ENCODE data around the gene ITGA8.

DNA sequence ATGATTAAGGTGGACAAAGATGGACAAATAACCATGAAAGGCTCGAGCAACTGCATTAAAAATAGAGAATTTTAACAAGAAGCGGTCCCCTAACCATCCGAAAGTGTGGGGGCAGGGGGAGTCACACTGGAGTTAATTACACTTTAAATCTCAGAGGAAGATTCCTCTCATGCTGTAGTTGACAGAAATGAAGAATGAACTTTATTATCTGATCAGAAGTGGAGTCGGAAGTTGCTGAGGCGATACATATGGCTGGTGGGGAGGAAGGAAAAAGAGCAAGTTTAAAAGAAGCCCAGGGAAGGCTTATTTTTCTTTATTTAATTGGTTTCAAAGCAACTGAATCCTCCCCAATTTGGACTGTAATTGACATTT, 246.3 kb downstream of the ITGA8 start:
- TF ChIP-seq, protein P1, sequence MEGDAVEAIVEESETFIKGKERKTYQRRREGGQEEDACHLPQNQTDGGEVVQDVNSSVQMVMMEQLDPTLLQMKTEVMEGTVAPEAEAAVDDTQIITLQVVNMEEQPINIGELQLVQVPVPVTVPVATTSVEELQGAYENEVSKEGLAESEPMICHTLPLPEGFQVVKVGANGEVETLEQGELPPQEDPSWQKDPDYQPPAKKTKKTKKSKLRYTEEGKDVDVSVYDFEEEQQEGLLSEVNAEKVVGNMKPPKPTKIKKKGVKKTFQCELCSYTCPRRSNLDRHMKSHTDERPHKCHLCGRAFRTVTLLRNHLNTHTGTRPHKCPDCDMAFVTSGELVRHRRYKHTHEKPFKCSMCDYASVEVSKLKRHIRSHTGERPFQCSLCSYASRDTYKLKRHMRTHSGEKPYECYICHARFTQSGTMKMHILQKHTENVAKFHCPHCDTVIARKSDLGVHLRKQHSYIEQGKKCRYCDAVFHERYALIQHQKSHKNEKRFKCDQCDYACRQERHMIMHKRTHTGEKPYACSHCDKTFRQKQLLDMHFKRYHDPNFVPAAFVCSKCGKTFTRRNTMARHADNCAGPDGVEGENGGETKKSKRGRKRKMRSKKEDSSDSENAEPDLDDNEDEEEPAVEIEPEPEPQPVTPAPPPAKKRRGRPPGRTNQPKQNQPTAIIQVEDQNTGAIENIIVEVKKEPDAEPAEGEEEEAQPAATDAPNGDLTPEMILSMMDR (IDR thresholded peaks at IDR 0.05; ENCODE audit: low read length) = no peak
- no peak for TF ChIP-seq EZH2 (IDR thresholded peaks at IDR 0.05; ENCODE audit: borderline replicate concordance, low read length)

All from OCI-LY1 (cell line).